ENCODE results near the gene BCAR3.

Gene BCAR3

GRCh38 chr1:93716163-93716562 lies 34.5 kb upstream of the BCAR3 start:
- Histone ChIP-seq H3K4me3 (ENCODE audit: low read depth, low read length) (no peak overlapping the region), H3K9me3 (ENCODE audit: control insufficient read depth, insufficient read depth, low read depth, low read length) (no peaks in the 10 kb centered on the region), H3K4me1 (ENCODE audit: control insufficient read depth, insufficient read depth, low read length) (peaks cover 8% of the 10 kb centered on the region), H3K27ac (ENCODE audit: extremely low read depth, low read depth, low read length) (no peak overlapping the region), H3K36me3 (ENCODE audit: control insufficient read depth in 2 of 2, insufficient read depth in 1 of 2, low read length in 2 of 2) (no peaks in the 10 kb centered on the region)
- TF ChIP-seq REPIN1 (tag by site-specific recombination; IDR thresholded peaks at IDR 0.05; ENCODE audit: low read depth): no peak
- TF ChIP-seq ZFHX2 (tag by site-specific recombination; conservative IDR thresholded peaks at IDR 0.05): no peak
- no peak for TF ChIP-seq ZBTB49 (tag by site-specific recombination; IDR thresholded peaks at IDR 0.05; ENCODE audit: low read depth)
- TF ChIP-seq ZNF747 (tag by site-specific recombination; IDR thresholded peaks at IDR 0.05): no peak
- no peak for TF ChIP-seq ZNF621 (tag by site-specific recombination; IDR thresholded peaks at IDR 0.05)
- no peak for TF ChIP-seq SP7 (tag by site-specific recombination; IDR thresholded peaks at IDR 0.05)
- TF ChIP-seq TCF7L2 (IDR thresholded peaks at IDR 0.05; ENCODE audit: borderline replicate concordance, low read depth, low read length): no peak
- no peak for TF ChIP-seq ZNF138 (tag by site-specific recombination; IDR thresholded peaks at IDR 0.05; ENCODE audit: borderline replicate concordance)
- TF ChIP-seq GFI1B (tag by site-specific recombination; IDR thresholded peaks at IDR 0.05): no peak
- no peak for TF ChIP-seq ZBTB17 (tag by site-specific recombination; IDR thresholded peaks at IDR 0.05)
- TF ChIP-seq ZNF169 (tag by site-specific recombination; IDR thresholded peaks at IDR 0.05): no peak
- no peak for TF ChIP-seq IKZF3 (tag by site-specific recombination; IDR thresholded peaks at IDR 0.05)
- no peak for TF ChIP-seq ZNF121 (tag by site-specific recombination; IDR thresholded peaks at IDR 0.05)
- no peak for TF ChIP-seq ZNF600 (tag by site-specific recombination; IDR thresholded peaks at IDR 0.05)
- TF ChIP-seq GLI4 (tag by site-specific recombination; IDR thresholded peaks at IDR 0.05): no peak
- TF ChIP-seq ZNF585B (tag by site-specific recombination; IDR thresholded peaks at IDR 0.05): no peak
- TF ChIP-seq MZF1 (tag by site-specific recombination; IDR thresholded peaks at IDR 0.05; ENCODE audit: borderline replicate concordance): no peak
- ChIA-PET CTCF (interaction anchor here (1.4 kb wide), 1 partner anchor 98 kb away, joined by 3 read pairs; no protein-coding TSS in a partner anchor), POLR2A (no interaction called here)

GRCh38 chr1:93715529-93716126 lies 34.0 kb upstream of the BCAR3 start:
- Histone ChIP-seq H3K9me3 (ENCODE audit: control insufficient read depth, insufficient read depth, low read depth, low read length) (no peaks in the 10 kb centered on the region), H3K27ac (ENCODE audit: extremely low read depth, low read depth, low read length) (no peak overlapping the region; the same call in 1 of the 2 replicates), H3K4me1 (ENCODE audit: control insufficient read depth, insufficient read depth, low read length) (peaks cover 9% of the 10 kb centered on the region), H3K4me3 (ENCODE audit: low read depth, low read length) (no peak overlapping the region), H3K36me3 (ENCODE audit: control insufficient read depth in 2 of 2, insufficient read depth in 1 of 2, low read length in 2 of 2) (no peaks in the 10 kb centered on the region)
- CTCF ChIA-PET: interaction anchor here (0.9 kb wide), 1 partner anchor 98 kb away, joined by 3 read pairs; no protein-coding TSS in a partner anchor
- POLR2A ChIA-PET: no interaction called here
- TF ChIP-seq ZNF518A (tag by site-specific recombination; conservative IDR thresholded peaks at IDR 0.05; ENCODE audit: low read depth) (no peak), GLIS1 (tag by site-specific recombination; IDR thresholded peaks at IDR 0.05) (0 out of 2 replicates have a peak, but pooled peaks have one; percentile 20), ZNF157 (tag by site-specific recombination; IDR thresholded peaks at IDR 0.05) (no peak), ZEB2 (tag by site-specific recombination; IDR thresholded peaks at IDR 0.05) (no peak), KLF16 (tag by site-specific recombination; IDR thresholded peaks at IDR 0.05) (no peak), OSR2 (tag by site-specific recombination; IDR thresholded peaks at IDR 0.05) (0 out of 2 replicates have a peak, but pooled peaks have one; percentile 10), ZSCAN23 (tag by site-specific recombination; IDR thresholded peaks at IDR 0.05) (no peak), ZNF335 (tag by site-specific recombination; conservative IDR thresholded peaks at IDR 0.05) (0 out of 2 replicates have a peak, but pooled peaks have one; percentile 36), ZNF558 (tag by site-specific recombination; IDR thresholded peaks at IDR 0.05) (no peak), ZNF514 (tag by site-specific recombination; IDR thresholded peaks at IDR 0.05) (no peak), ZNF654 (tag by site-specific recombination; IDR thresholded peaks at IDR 0.05; ENCODE audit: low read depth) (no peak), ZIC2 (tag by site-specific recombination; IDR thresholded peaks at IDR 0.05) (peak; percentile 25), ZNF792 (tag by site-specific recombination; IDR thresholded peaks at IDR 0.05) (no peak), ZFP69B (tag by site-specific recombination; IDR thresholded peaks at IDR 0.05) (no peak), ZBTB21 (tag by site-specific recombination; IDR thresholded peaks at IDR 0.05) (no peak)
